HG03103 (cell line): ENCODE data around the gene PCTP.

Experiments
- ATAC-seq: cut with Tn5 transposase; IDR thresholded peaks from one replicate; pipeline ENCODE4 v1.9.1; 2021; ENCODE audit warnings: low read depth; ENCODE audit not compliant: unreplicated experiment

The PCTP gene

GRCh38 chr17:55751720-55752250 is 934 bp downstream of the PCTP start:
- ATAC-seq = no peak

GRCh38 chr17:55756689-55757088 is 5.8 kb downstream of the PCTP start:
- ATAC-seq = no peak

- ATAC-seq = no peak
Observed at GRCh38 chr17:55757659-55758058, 6.8 kb downstream of the PCTP start.

GRCh38 chr17:55758171-55758570 is 7.3 kb downstream of the PCTP start:
- no peak for ATAC-seq

- ATAC-seq = no peak
Observed at GRCh38 chr17:55760643-55761355, 9.9 kb downstream of the PCTP start.

GRCh38 chr17:55762086-55762858 is 11.4 kb downstream of the PCTP start:
- no peak for ATAC-seq

GRCh38 chr17:55763856-55764255 is 13.0 kb downstream of the PCTP start:
- no peak for ATAC-seq

- ATAC-seq = no peak
Observed at GRCh38 chr17:55764610-55765009, 13.8 kb downstream of the PCTP start.

- ATAC-seq = no peak
Observed at GRCh38 chr17:55765472-55765871, 14.6 kb downstream of the PCTP start.

- no peak for ATAC-seq
Observed at GRCh38 chr17:55768936-55769624, 18.2 kb downstream of the PCTP start.

GRCh38 chr17:55769625-55770000 is 18.8 kb downstream of the PCTP start:
- no peak for ATAC-seq

GRCh38 chr17:55770196-55770870 is 19.5 kb downstream of the PCTP start:
- no peak for ATAC-seq

- ATAC-seq = no peak
Observed at GRCh38 chr17:55772086-55772485, 21.2 kb downstream of the PCTP start.

- no peak for ATAC-seq
Observed at GRCh38 chr17:55773671-55774070, 22.8 kb downstream of the PCTP start.

GRCh38 chr17:55774846-55775271 is 24.0 kb downstream of the PCTP start:
- ATAC-seq = no peak

- ATAC-seq = no peak
Observed at GRCh38 chr17:55776271-55776670, 25.4 kb downstream of the PCTP start.

GRCh38 chr17:55777471-55777971 is 26.7 kb downstream of the PCTP start:
- no peak for ATAC-seq

GRCh38 chr17:55778389-55779118 is 27.7 kb downstream of the PCTP start:
- ATAC-seq = no peak

GRCh38 chr17:55783684-55784245 is 32.9 kb downstream of the PCTP start:
- ATAC-seq = no peak
